ENCODE results near the gene CRYAA. TPM values are rescaled to one million over a fixed set of nuclear protein-coding genes. Genes with fewer than 3 reads are reported as not detected.
"Not testable (repeated sequence)": the region's sequence is repeated elsewhere in the genome, so short reads cannot be mapped to it uniquely, and the experiment has no call there.

CRYAA gene
- total and polyA plus RNA-seq, 5 donors, result not detected

GRCh38 chr21:43161826-43162707 is 6.7 kb upstream of the CRYAA start:
- H3K4me1 ChIP-seq (ENCODE audit: control insufficient read depth, insufficient read depth, low read length); DNase-seq; intact Hi-C loops (cut with DNase I); H3K27ac ChIP-seq (ENCODE audit: low read length); H3K4me3 ChIP-seq (ENCODE audit: low read length); H3K27me3 ChIP-seq (ENCODE audit: control insufficient read depth, insufficient read depth); H3K9me3 ChIP-seq (ENCODE audit: control insufficient read depth, low read length): not testable (repeated sequence)
- no CpG with 5 or more reads among the region's 24 CpGs for WGBS
- ATAC-seq, result peak in 1 of 2 donors; percentile 22

GRCh38 chr21:43162708-43163205 is 6.1 kb upstream of the CRYAA start:
- ATAC-seq, result peak; percentile 79 to 82
- H3K27ac ChIP-seq (ENCODE audit: low read length); H3K4me1 ChIP-seq (ENCODE audit: control insufficient read depth, insufficient read depth, low read length); DNase-seq; H3K4me3 ChIP-seq (ENCODE audit: low read length); intact Hi-C loops (cut with DNase I); H3K9me3 ChIP-seq (ENCODE audit: control insufficient read depth, low read length); H3K27me3 ChIP-seq (ENCODE audit: control insufficient read depth, insufficient read depth): not testable (repeated sequence)
- WGBS, result no CpG with 5 or more reads among the region's 9 CpGs

GRCh38 chr21:43164823-43165222 is 4.0 kb upstream of the CRYAA start:
- H3K4me3 ChIP-seq (ENCODE audit: low read length); H3K4me1 ChIP-seq (ENCODE audit: control insufficient read depth, insufficient read depth, low read length); intact Hi-C loops (cut with DNase I); H3K27me3 ChIP-seq (ENCODE audit: control insufficient read depth, insufficient read depth); H3K27ac ChIP-seq (ENCODE audit: low read length); DNase-seq; ATAC-seq; H3K9me3 ChIP-seq (ENCODE audit: control insufficient read depth, low read length): not testable (repeated sequence)
- no CpG with 5 or more reads among the region's 3 CpGs for WGBS

GRCh38 chr21:43165734-43166133 is 3.1 kb upstream of the CRYAA start:
- DNase-seq; intact Hi-C loops (cut with DNase I); H3K9me3 ChIP-seq (ENCODE audit: control insufficient read depth, low read length); H3K4me3 ChIP-seq (ENCODE audit: low read length); H3K4me1 ChIP-seq (ENCODE audit: control insufficient read depth, insufficient read depth, low read length); ATAC-seq; H3K27me3 ChIP-seq (ENCODE audit: control insufficient read depth, insufficient read depth); H3K27ac ChIP-seq (ENCODE audit: low read length): not testable (repeated sequence)
- 100% methylated on average over 1 of the region's 15 CpGs for WGBS

- 81% methylated on average over 2 of the region's 23 CpGs for WGBS
- H3K4me3 ChIP-seq (ENCODE audit: low read length); H3K9me3 ChIP-seq (ENCODE audit: control insufficient read depth, low read length); H3K4me1 ChIP-seq (ENCODE audit: control insufficient read depth, insufficient read depth, low read length); ATAC-seq; intact Hi-C loops (cut with DNase I); H3K27me3 ChIP-seq (ENCODE audit: control insufficient read depth, insufficient read depth); H3K27ac ChIP-seq (ENCODE audit: low read length); DNase-seq: not testable (repeated sequence)
Measured at GRCh38 chr21:43169230-43169886, 550 bp downstream of the CRYAA start.

- H3K27ac ChIP-seq (ENCODE audit: low read length); ATAC-seq; H3K27me3 ChIP-seq (ENCODE audit: control insufficient read depth, insufficient read depth); intact Hi-C loops (cut with DNase I); H3K9me3 ChIP-seq (ENCODE audit: control insufficient read depth, low read length); H3K4me1 ChIP-seq (ENCODE audit: control insufficient read depth, insufficient read depth, low read length); H3K4me3 ChIP-seq (ENCODE audit: low read length); DNase-seq: not testable (repeated sequence)
- no CpG with 5 or more reads among the region's 10 CpGs for WGBS
Measured at GRCh38 chr21:43169891-43170290, 1.1 kb downstream of the CRYAA start.

- ATAC-seq; H3K9me3 ChIP-seq (ENCODE audit: control insufficient read depth, low read length); H3K4me1 ChIP-seq (ENCODE audit: control insufficient read depth, insufficient read depth, low read length); intact Hi-C loops (cut with DNase I); H3K4me3 ChIP-seq (ENCODE audit: low read length); H3K27me3 ChIP-seq (ENCODE audit: control insufficient read depth, insufficient read depth); H3K27ac ChIP-seq (ENCODE audit: low read length): not testable (repeated sequence)
- 28% methylated on average over 3 of the region's 29 CpGs for WGBS
- DNase-seq, result peak in 1 of 3 donors; percentile 21
Measured at GRCh38 chr21:43172812-43173211, 4.0 kb downstream of the CRYAA start.

- ATAC-seq; H3K27me3 ChIP-seq (ENCODE audit: control insufficient read depth, insufficient read depth); DNase-seq; H3K27ac ChIP-seq (ENCODE audit: low read length); H3K4me1 ChIP-seq (ENCODE audit: control insufficient read depth, insufficient read depth, low read length); H3K9me3 ChIP-seq (ENCODE audit: control insufficient read depth, low read length); H3K4me3 ChIP-seq (ENCODE audit: low read length); intact Hi-C loops (cut with DNase I): not testable (repeated sequence)
- 9% methylated on average over 6 of the region's 18 CpGs for WGBS
Measured at GRCh38 chr21:43173438-43173837, 4.6 kb downstream of the CRYAA start.

GRCh38 chr21:43173930-43174329 is 5.1 kb downstream of the CRYAA start:
- 87% methylated on average over 8 of the region's 12 CpGs for WGBS
- DNase-seq; intact Hi-C loops (cut with DNase I): not testable (repeated sequence)

GRCh38 chr21:43174998-43175397 is 6.2 kb downstream of the CRYAA start:
- H3K9me3 ChIP-seq (ENCODE audit: control insufficient read depth, low read length); ATAC-seq; H3K27me3 ChIP-seq (ENCODE audit: control insufficient read depth, insufficient read depth); H3K4me1 ChIP-seq (ENCODE audit: control insufficient read depth, insufficient read depth, low read length); DNase-seq; H3K27ac ChIP-seq (ENCODE audit: low read length); H3K4me3 ChIP-seq (ENCODE audit: low read length); intact Hi-C loops (cut with DNase I): not testable (repeated sequence)
- WGBS, result no CpG with 5 or more reads among the region's 4 CpGs

More at GRCh38 chr21:43173930-43174329, 5.1 kb downstream of the CRYAA start:
- ATAC-seq; H3K27me3 ChIP-seq (ENCODE audit: control insufficient read depth, insufficient read depth); H3K27ac ChIP-seq (ENCODE audit: low read length); H3K9me3 ChIP-seq (ENCODE audit: control insufficient read depth, low read length); H3K4me1 ChIP-seq (ENCODE audit: control insufficient read depth, insufficient read depth, low read length); H3K4me3 ChIP-seq (ENCODE audit: low read length): not testable (repeated sequence)

GRCh38 chr21:43176621-43177020 is 7.8 kb downstream of the CRYAA start:
- DNase-seq; H3K9me3 ChIP-seq (ENCODE audit: control insufficient read depth, low read length); intact Hi-C loops (cut with DNase I); H3K4me1 ChIP-seq (ENCODE audit: control insufficient read depth, insufficient read depth, low read length); H3K27ac ChIP-seq (ENCODE audit: low read length); H3K27me3 ChIP-seq (ENCODE audit: control insufficient read depth, insufficient read depth); H3K4me3 ChIP-seq (ENCODE audit: low read length): not testable (repeated sequence)
- no CpG with 5 or more reads among the region's 16 CpGs for WGBS
- ATAC-seq, result peak; percentile 66 to 70

Data from right cardiac atrium (tissue), 5 donors.